HEK293 (cell line): Measurements from ENCODE around the gene ATP5MC2.

Experiments used
- CTCF ChIP-seq: fragments of 450-650 bp; formaldehyde crosslinking; IDR thresholded peaks from 2 replicates; pipeline ENCODE4 v1.5.1; 2016; ENCODE audit warnings: missing biosample characterization, missing genetic modification characterization
- KLF9 ChIP-seq: fragments of 450-650 bp; formaldehyde crosslinking; IDR thresholded peaks from 2 replicates; pipeline ENCODE4 v1.5.1; 2016; ENCODE audit warnings: missing biosample characterization, missing genetic modification characterization, low read depth
- SP7 ChIP-seq: fragments of 450-650 bp; formaldehyde crosslinking; IDR thresholded peaks from 2 replicates; pipeline ENCODE4 v1.5.1; 2016; ENCODE audit warnings: missing biosample characterization, missing genetic modification characterization
- YY1 ChIP-seq: fragments of 450-650 bp; formaldehyde crosslinking; IDR thresholded peaks from 2 replicates; pipeline ENCODE4 v1.5.1; 2018; ENCODE audit warnings: missing biosample characterization, missing genetic modification characterization
- ZNF174 ChIP-seq: fragments of 450-650 bp; formaldehyde crosslinking; IDR thresholded peaks from 2 replicates; pipeline ENCODE4 v1.5.0; 2017; ENCODE audit warnings: missing biosample characterization, mild to moderate bottlenecking, missing genetic modification characterization
- ZNF19 ChIP-seq: fragments of 450-650 bp; formaldehyde crosslinking; IDR thresholded peaks from 2 replicates; pipeline ENCODE4; 2016; ENCODE audit warnings: missing biosample characterization, missing genetic modification characterization, low read depth
- ZNF274 ChIP-seq, 2 experiments: fragments of 200-500 bp in 1 of 2; fragments of 450-650 bp in 1 of 2; sonication (Bioruptor generic) in 1 of 2; formaldehyde crosslinking in 1 of 2; IDR thresholded peaks; 2 replicates each; pipeline versions ENCODE4 v1.5.1 to v1.6.1; 2014 to 2016; ENCODE audit warnings: borderline replicate concordance in 1 of 2, inconsistent platforms in 1 of 2, low read length in 1 of 2, missing biosample characterization in 1 of 2, missing genetic modification characterization in 1 of 2
- ZNF433 ChIP-seq: fragments of 450-650 bp; formaldehyde crosslinking; IDR thresholded peaks from 2 replicates; pipeline ENCODE4 v1.5.1; 2016; ENCODE audit warnings: missing biosample characterization, missing genetic modification characterization, low read depth
- ZNF548 ChIP-seq: fragments of 450-650 bp; formaldehyde crosslinking; IDR thresholded peaks from 2 replicates; pipeline ENCODE4 v1.5.1; 2016; ENCODE audit warnings: missing biosample characterization, missing genetic modification characterization
- ZNF561 ChIP-seq: fragments of 450-650 bp; IDR thresholded peaks from 2 replicates; pipeline ENCODE4 v1.5.1; 2018; ENCODE audit warnings: missing biosample characterization, missing genetic modification characterization, borderline replicate concordance
- ZNF596 ChIP-seq: fragments of 450-650 bp; IDR thresholded peaks from 2 replicates; pipeline ENCODE4 v1.5.0; 2018; ENCODE audit warnings: missing biosample characterization, mild to moderate bottlenecking, missing genetic modification characterization, moderate library complexity
- ZNF707 ChIP-seq: fragments of 450-650 bp; formaldehyde crosslinking; IDR thresholded peaks from 2 replicates; pipeline ENCODE4 v1.5.1; 2016; ENCODE audit warnings: missing biosample characterization, missing genetic modification characterization
- ZNF785 ChIP-seq: fragments of 450-650 bp; formaldehyde crosslinking; IDR thresholded peaks from 2 replicates; pipeline ENCODE4 v1.5.1; 2016; ENCODE audit warnings: missing biosample characterization, missing genetic modification characterization

GRCh38 chr12:53701518-53702264 is 25.8 kb upstream of the ATP5MC2 start:
- TF ChIP-seq CTCF = peak; percentile 97
- TF ChIP-seq ZNF174 (tag by site-specific recombination) = no peak
- TF ChIP-seq ZNF596 = no peak
- no peak for TF ChIP-seq ZNF274 (IDR thresholded peaks at IDR 0.05; ENCODE audit: low read length)
- no peak for TF ChIP-seq ZNF274 (tag by site-specific recombination; IDR thresholded peaks at IDR 0.05; ENCODE audit: borderline replicate concordance)
- TF ChIP-seq ZNF785 (tag by site-specific recombination) = no peak
- no peak for TF ChIP-seq ZNF433 (tag by site-specific recombination)
- TF ChIP-seq KLF9 = no peak
- no peak for TF ChIP-seq ZNF561 (tag by site-specific recombination)
- no peak for TF ChIP-seq YY1 (tag by site-specific recombination)
- no peak for TF ChIP-seq ZNF707 (tag by site-specific recombination)
- TF ChIP-seq ZNF19 = no peak
- TF ChIP-seq SP7 (tag by site-specific recombination) = peak; percentile 55; the same call in 1 of the 2 replicates
- no peak for TF ChIP-seq ZNF548 (tag by site-specific recombination)
